DMS153 treated with DMSO at 0.1 percent for 48 hours (cell line): ENCODE measurements around the gene TUBG2.
A peak's percentile ranks its signal among the peaks of the same experiment; 100 is the strongest.
"Not testable (repeated sequence)": the region's sequence is repeated elsewhere in the genome, so short reads cannot be mapped to it uniquely, and the experiment has no call there.

Experiments used
- DNase-seq: peaks from one replicate; lab custom pipeline; 2025; ENCODE audit not compliant: unreplicated experiment; lab: John Stamatoyannopoulos, UW

TUBG2 gene

DNA sequence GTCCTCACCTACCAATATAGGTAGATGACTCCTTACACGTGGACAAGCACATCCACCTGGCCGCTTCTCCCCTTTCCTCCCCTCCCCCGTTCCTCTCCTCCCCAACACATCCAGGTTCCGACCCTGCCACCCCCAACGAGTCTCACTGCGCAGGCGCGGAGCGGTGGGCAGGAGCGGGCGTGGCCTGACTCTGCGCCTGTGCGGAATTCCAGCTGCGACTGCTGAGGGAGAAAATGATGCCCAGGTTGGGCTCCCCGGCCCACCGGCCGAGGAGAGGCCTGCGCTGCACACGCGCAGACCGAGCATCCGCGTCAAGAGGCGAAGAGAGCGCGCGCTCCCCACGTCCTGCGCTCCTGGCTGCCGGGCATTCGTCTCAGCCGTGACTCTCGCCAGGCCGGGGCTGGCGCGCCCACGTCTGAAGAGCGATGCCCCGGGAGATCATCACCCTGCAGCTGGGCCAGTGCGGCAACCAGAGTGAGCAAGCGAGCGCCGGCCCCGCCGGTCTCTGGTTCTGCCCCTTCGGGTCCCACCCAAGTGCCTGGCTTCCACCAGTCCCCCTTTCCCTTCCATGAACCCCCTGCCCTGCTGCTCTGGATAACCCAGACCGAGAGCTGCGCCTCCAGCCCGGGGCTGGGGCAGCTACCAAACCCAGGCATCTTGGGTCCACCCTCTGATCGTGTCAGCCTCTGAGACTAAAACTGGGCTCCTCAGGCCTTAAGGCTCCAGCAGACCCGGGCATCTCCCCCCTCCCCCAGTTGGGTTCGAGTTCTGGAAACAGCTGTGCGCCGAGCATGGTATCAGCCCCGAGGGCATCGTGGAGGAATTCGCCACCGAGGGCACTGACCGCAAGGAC is at the start of gene TUBG2:
TSS of gene TUBG2 (plus strand) at position 206 of the 853 bp plus-strand sequence. CDS start at position 426, 220 bp downstream.
- peak; percentile 92 for DNase-seq

DNA sequence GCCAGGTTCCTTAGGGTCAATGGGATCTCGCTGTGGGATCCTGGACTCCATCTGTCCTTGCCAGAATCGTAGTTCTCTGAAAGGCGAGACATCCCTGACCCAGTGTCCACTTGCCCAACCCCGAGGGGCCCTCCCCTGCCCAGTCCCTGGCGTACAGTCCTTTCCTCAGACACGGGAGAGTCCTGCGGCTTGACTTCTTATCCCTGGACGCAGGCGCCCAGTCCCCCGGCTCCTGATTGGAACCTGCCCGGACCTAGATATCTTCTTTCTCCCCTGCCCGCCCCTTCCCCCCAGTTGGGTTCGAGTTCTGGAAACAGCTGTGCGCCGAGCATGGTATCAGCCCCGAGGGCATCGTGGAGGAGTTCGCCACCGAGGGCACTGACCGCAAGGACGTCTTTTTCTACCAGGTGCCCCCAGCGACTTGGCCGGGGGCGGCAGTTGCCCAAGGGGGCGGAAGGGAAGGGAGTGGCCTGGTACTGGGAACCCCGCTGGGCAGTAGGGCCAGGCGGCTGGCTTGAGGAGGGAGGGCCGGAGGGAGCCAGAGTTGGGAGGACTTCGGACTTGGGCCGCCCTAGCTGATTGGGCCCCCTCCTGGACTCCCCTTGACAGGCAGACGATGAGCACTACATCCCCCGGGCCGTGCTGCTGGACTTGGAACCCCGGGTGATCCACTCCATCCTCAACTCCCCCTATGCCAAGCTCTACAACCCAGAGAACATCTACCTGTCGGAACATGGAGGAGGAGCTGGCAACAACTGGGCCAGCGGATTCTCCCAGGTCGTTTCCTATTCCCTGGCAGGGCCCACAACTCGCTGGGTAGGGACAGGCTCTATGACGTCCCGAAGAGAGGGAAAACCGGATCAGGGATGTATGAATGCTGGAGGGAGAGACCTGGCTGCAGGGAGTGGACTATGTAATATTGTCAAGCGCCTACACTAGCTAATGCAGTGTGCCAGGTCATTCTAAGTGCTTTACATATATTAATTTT is 49.0 kb upstream of the TUBG2 start:
- not testable (repeated sequence) for DNase-seq

DNA sequence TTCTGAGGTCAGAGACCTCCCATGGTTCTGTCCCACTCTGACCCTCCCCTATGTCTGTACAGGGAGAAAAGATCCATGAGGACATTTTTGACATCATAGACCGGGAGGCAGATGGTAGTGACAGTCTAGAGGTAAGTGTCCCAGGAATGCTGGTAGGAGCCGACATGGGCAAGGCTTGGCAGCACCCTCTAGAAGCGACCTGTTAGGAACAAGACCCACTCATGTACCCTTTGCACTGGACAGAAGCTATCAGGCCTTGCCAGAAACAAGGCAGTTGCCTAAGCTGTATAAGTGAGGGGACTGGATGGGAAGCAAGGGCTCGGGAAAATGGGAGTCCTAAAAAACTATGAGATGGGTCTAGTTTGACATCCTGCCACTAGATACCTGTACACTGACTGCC is 47.1 kb upstream of the TUBG2 start:
- DNase-seq = no peak

DNA sequence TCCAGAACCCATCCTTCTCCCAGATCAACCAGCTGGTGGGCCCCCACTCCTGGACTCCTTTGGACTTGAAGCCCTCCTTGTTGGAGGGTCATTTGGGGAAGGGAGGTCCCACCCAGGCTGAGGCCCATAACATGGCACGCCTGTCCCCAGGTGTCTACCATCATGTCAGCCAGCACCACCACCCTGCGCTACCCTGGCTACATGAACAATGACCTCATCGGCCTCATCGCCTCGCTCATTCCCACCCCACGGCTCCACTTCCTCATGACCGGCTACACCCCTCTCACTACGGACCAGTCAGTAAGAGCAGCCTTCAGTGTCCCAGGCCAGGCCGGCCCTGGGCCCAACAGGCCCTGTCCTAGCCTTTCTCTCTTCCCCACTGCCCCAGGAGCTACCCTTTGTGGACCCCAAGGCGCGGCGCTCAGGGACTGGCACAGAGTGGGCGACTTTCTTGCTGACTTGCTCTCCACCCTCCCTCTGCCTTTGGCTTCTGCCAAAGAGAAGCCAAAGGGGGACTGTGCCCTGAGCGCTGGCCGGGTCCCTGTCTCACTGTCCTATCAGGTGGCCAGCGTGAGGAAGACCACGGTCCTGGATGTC is 45.3 kb upstream of the TUBG2 start:
- DNase-seq = no peak

DNA sequence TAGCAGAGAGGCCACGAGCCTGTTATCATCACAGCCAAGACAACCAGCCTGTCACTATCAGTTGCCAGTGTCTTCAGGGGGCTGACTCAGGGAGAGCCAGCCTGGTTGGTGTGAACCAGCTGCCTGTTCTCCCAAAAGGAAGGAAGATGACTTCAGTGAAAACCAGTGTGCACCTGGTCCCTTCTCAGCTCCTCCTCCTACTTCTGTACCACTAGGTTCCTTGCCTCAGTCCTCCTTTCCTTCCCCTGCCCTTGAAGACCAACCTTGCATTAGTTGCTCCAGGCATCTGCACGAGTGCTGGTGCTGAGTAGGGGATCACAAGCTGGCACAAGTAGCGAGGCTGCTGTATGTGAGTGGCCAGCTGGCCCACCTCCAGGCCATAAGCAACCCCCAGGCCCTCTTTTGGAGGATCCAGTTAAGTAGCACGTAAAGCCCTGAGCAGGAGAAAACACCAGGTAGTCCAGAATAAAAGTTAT is 41.1 kb upstream of the TUBG2 start:
- DNase-seq = no peak

DNA sequence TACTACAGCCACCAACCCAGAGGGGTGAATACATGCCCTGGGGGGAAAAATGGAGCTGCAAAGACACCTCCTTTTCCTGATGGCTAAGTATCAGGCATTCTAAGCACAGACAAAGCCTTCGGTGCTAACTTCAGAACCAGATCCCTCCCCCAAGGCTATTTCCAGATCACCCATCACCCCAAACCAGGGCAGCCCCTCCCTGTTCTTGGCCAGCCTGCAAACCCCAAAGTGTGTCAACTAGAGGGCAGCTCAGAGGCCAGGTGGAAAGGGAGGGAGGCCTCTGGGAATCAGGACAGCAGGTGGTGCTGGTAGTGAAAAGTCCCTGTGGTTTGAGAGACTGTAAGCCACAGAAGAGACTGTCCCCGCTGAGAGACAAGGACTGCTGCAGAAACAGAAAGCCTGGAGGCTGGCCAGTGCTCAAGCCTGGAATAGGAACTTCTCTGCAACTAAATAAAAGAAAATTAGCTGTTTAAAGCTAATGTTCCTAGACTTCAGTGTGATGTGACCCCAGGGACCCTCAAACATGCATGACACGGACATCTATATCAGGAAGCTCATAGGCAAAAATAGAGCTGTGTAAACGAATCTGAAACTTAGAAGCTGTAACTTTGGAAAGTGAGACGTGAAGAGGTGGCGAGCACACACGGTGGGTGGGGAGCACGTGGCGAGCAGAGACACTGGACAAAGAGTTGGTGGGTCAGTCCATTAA is 40.5 kb upstream of the TUBG2 start:
- DNase-seq = peak; percentile 60

DNA sequence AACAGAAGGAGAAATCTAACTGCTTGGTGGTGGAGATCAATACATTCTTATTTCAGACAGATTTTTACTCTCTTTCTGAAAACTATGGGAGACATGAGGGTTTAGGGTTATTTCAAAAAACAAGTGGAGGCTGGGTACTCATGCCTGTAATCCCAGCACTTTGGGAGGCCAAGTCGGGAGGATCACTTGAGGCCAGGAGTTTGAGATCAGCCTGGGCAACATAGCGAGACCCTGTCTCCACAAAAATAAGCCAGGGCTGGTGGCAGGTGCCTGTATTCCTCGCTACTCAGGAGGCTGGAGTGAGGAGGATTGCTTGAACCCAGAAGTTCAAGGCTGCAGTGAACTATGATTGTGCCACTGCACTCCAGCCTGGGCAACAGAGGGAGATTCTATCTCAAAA is 37.1 kb upstream of the TUBG2 start:
- not testable (repeated sequence) for DNase-seq

DNA sequence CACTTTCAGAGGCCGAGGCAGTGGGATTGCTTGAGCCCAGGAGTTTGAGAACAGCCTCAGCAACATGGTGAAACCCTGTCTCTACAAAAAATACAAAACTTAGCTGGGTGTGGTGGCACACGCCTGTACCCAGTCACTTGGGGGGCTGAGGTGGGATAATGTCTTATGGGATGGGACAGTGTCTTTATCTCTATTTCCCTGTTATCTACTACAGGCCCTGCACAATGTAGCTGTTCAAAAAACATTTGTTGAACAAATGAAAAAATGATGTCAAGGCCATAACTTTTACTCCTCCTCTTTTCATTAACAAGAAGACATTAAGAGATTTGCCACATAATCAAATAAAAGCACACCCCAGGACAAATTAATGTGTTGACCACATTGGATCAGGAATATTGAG is 35.8 kb upstream of the TUBG2 start:
- DNase-seq = no peak

DNA sequence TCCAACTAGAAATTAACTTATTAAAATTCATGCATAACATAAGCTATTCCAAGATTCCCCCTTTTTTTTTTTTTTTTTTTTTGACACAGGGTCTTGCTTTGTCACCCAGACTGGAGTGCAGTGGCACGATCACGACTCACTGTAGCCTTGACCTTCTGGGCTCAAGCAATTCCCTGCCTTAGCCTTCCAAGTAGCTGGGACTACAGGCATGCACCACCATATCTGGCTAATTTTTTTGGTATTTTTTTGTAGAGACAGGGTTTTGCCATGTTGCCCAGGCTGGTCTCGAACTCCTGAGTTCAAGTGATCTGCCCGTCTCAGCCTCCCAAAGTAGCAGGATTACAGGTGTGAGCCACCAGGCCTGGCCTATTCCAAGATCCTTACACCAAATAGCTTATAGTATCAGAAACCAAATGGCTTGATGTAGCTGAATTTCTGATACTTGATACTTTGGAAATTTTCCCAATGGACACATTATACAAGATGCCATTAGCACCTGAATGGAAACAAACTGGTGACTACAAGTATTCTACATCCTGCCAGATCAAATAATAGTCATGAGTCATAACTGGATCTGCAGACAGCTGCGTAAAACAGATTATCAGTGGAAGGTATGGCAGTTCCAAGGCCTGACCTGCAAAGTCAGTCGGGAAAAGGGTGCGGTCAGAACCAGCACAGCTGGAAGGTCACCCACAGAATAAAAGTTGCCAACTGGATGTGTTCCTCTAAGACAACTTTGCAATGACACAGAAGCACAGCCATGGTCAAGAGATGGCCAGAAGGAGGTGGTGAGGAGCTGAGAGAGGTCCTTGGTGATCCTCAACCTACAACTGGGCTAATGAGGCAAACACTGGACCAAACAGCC is 35.1 kb upstream of the TUBG2 start:
- DNase-seq = peak; percentile 23

DNA sequence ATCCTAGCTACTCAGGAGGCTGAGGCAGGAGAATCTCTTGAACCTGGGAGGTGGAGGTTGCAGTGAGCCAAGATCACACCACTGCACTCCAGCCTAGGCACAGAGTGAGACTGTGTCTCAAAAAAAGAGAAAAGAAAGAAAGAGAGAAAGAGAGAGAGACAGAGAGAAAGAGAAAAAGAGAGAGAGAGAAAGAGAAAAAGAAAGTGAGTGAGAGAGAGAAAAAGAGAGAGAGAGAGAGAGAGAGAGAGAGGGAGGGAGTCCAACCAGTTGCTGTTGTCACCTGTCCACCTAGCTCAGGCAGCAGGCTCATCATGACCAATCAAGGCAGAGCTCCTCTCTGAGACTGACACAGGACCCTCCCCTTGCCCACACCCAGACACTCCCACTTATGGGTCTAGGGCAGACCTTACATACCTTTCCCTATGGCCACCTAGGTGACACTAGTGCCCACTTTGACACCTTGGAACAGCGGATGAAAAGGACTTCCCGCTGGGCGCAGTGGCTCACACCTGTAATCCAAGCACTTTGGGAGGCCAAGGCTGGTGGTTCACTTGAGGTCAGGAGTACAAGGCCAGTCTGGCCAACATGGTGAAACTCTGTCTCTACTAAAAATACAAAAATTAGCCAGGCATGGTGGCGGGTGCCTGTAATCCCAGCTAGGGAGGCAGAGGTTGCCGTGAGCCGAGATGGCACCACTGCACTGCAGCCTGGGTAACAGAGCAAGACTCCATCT is 31.9 kb upstream of the TUBG2 start:
- DNase-seq = not testable (repeated sequence)

DNA sequence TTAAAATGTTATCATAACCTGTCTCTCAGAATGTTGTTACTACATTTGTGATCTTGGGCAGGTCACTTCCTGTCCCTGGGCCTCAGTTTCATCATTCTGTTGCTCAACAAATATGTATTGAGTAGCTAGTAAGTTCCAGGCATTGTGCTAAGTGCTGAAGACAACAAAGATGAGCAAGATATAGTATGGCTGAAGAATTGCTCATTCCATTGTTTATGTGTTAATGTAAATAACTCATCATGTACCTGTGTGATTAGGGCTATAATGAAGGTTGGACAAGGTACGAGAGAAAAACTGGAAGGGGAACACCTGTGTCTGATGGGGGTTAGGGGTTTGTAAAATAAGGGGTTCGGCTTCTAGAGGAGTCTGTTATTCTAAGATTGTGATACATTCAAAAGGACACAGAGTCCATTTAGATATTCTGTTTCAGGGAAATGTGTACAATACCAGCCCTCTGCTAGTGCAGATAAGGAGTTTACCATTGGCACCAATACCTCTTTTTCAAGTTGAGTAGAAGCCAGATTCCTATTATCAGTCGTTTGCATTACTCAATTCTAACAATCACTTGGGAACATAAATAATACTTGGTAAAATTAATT is 29.6 kb upstream of the TUBG2 start:
- DNase-seq = no peak

DNA sequence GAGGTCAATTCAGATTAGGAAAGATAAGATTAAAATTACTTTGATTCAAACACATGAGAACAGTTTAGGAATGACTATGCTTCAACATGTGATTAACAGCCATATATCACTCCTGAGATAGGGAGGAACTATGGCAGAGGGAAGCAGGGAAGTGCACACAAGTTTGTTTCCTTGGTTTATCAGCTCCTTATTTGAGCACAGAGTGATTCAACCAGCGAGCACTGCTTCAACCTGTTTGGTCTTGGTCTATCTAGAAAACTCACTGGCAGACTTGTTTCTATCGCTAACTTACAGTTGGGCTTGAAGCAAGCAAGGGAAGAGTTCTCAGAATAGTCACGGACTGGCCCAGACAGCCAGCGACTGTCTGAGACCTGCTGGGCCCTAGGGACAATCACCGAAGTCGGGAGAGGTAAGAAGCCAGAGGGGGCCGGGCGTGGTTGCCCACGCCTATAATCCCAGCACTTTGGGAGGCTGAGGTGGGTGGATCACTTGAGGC is 26.1 kb upstream of the TUBG2 start:
- DNase-seq = no peak

DNA sequence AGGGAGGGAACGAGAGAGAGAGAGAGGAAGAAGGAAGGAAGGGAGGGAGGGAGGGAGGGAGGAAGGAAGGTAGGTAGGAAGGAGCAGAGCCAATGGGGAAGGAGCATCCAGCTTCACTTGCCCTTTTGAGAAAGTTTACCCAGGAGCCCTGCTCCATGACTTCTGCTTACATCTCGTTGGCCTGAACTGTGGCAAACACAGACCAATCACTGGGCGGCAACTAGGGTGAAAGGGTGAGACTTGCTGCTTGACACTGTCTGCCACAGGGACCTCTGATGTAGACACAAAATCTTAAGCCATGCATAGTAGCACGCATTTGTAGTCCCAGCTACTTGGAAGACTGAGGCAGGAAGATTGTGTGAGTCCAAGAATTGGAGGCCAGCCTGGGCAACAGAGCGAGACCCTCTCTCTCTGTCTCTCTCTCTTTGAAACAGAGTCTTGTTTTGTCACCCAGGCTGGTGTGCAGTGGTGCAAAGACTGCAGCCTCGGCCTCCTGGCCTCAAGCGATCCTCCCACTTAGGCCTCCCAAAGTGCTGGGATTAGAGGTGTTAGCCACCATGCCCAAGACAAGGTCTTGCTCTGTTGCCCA is 19.5 kb upstream of the TUBG2 start:
- no peak for DNase-seq

DNA sequence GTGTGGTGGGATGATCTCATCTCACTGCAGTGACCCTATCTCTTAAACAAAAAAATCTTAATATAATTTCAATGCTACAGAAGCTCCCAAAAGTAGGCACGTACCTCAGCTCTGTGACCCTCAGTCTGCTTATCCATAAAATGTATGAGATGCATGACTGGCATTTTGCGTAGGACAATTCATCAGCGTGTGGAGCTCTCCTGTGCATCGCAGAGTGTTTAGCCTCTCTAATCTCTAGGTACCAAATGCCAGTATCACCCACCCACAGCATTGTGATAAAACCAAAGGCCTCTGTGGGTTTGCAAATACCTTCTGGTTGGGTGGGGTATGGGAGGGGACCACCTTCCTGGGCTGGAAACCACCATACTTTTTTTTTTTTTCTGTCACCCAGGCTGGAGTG is 19.0 kb upstream of the TUBG2 start:
- no peak for DNase-seq

DNA sequence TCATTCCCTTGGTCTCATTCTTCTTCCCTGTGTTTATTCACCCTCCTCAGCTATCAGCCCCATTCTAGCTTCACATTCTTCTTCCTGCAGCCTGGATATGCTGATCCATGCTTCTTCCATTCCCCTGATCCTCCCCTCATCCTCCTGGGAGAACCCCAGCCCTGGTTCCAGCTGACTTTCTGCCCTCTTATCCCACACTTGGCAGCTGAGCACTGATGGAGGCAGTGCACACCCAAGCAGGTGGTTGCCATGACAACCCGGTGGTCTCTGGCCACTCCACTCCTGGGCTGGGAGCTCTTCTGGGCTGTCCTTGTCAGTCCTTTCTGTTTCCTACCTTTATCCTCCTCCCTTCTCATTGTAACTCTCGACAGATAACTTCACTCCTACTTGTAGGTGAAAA is 16.7 kb upstream of the TUBG2 start:
- no peak for DNase-seq

DNA sequence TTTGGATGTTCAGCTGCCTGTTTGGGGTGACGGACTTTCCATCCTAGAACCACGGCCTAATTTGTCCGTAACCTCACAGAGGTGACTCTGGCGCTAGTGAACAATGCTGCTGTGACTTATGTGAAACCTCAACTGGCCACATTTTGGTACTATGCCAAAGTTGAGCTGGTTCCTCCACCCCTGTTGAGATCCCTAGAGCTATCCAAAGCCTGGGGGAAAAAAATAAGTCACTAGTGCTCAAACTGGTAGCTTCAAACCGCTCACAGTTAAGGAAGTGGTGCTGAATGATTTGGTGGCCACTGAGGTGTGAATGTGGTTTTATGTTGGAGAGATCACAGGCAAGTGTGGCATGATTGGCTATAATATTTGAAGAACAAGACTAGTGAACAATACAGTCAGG is 11.3 kb upstream of the TUBG2 start:
- no peak for DNase-seq

DNA sequence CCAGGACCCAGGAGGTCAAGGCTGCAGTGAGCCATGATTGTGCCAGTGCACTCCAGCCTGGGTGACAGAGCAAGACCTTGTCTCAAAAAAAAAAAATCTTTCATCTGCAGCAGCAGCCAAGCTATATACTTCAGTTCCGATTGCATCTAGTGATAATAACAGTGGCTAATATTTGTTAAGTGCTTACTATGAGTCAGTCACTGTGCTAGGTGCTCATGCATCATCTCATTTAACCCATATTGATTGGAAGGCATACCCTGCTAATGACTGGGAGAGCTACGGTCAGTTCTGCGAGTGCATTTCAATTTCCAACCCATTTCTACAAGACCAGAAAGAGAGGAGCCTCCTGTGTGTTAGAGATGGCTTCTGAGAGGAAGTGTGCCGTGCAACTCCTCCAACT is 7.7 kb upstream of the TUBG2 start:
- no peak for DNase-seq
